ENCODE measurements around the gene NAGS.
A peak's percentile ranks its signal among the peaks of the same experiment; 100 is the strongest.

DNA sequence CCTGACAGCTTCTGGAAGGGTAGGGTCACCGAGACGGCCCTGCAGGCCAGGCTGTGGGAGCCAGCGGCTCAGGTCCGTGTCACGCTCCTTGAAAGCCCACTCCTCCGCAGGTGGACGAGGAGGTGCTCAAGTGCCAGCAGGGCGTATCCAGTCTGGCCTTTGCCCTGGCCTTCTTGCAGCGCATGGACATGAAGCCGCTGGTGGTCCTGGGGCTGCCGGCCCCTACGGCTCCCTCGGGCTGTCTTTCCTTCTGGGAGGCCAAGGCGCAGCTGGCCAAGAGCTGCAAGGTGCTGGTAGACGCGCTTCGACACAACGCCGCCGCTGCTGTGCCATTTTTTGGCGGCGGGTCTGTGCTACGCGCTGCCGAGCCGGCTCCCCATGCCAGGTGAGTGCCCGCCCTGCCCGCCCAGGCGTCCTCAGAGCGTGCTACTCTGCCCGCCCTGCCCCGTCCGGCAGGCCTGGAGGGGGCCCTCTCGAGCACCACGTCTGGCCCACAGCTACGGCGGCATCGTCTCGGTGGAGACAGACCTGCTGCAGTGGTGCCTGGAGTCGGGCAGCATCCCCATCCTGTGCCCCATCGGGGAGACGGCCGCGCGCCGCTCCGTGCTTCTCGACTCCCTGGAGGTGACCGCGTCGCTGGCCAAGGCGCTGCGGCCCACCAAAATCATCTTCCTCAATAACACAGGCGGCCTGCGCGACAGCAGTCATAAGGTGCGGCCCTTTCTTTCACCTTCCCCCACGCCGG lies 1.3 kb downstream of the NAGS start:
- TF ChIP-seq CTCF (IDR thresholded peaks at IDR 0.05) = peak in 2 of 7 experiments; percentile 7 to 18
- no peak for TF ChIP-seq POLR2A (IDR thresholded peaks at IDR 0.05)

Data from body of pancreas (tissue), 4 donors.